Mesenchymal stem cell (in vitro differentiated cells and primary cell): Measurements from ENCODE around the gene PRKRIP1.

Experiments used
- DNase-seq: peaks from one replicate; pipeline ENCODE4 v3.0.0-alpha.2; 2013
- H2AFZ ChIP-seq: one replicate; pipeline ENCODE4 v1.6.1; 2013; ENCODE audit warnings: low read depth, mild to moderate bottlenecking, control low read depth, inconsistent platforms, low read length, moderate library complexity
- H2AK5ac ChIP-seq: 2 replicates; pipeline ENCODE4 v1.6.1; 2013; ENCODE audit warnings: low read length, moderate library complexity, mild to moderate bottlenecking, inconsistent platforms; ENCODE audit not compliant: severe bottlenecking
- H2BK120ac ChIP-seq: one replicate; pipeline ENCODE4 v1.6.1; 2013; ENCODE audit warnings: low read depth, mild to moderate bottlenecking, inconsistent platforms, low read length, moderate library complexity
- H2BK12ac ChIP-seq, 2 experiments: one replicate each; pipeline ENCODE4 v1.6.1; 2013; ENCODE audit warnings: inconsistent platforms in 2 of 2, low read length in 2 of 2, mild to moderate bottlenecking in 2 of 2, moderate library complexity in 2 of 2, control low read depth in 1 of 2
- H2BK15ac ChIP-seq: one replicate; pipeline ENCODE4 v1.6.1; 2013; ENCODE audit warnings: mild to moderate bottlenecking, low read depth, inconsistent platforms; ENCODE audit not compliant: poor library complexity, severe bottlenecking
- H2BK5ac ChIP-seq: 2 replicates; pipeline ENCODE4 v1.6.1; 2013; ENCODE audit warnings: low read depth, mild to moderate bottlenecking, low read length, control low read depth, inconsistent platforms; ENCODE audit not compliant: poor library complexity, severe bottlenecking
- H3K14ac ChIP-seq, 2 experiments: one replicate each; pipeline ENCODE4 v1.6.1; 2013; ENCODE audit warnings: inconsistent platforms in 2 of 2, low read length in 2 of 2, control low read depth in 1 of 2, mild to moderate bottlenecking in 1 of 2, moderate library complexity in 1 of 2
- H3K18ac ChIP-seq, 2 experiments: one replicate each; pipeline ENCODE4 v1.6.1; 2013; ENCODE audit warnings: inconsistent platforms in 2 of 2, low read length in 2 of 2, control low read depth in 1 of 2, low read depth in 1 of 2, mild to moderate bottlenecking in 1 of 2
- H3K23ac ChIP-seq, 2 experiments: one replicate each; pipeline ENCODE4 v1.6.1; 2013; ENCODE audit warnings: inconsistent platforms in 2 of 2, low read length in 2 of 2, mild to moderate bottlenecking in 2 of 2, moderate library complexity in 2 of 2, control low read depth in 1 of 2
- H3K27ac ChIP-seq: 2 replicates; pipeline ENCODE4 v1.5.1; 2013; ENCODE audit warnings: mild to moderate bottlenecking, moderate library complexity, low read length, control low read depth, inconsistent platforms; ENCODE audit not compliant: poor library complexity, severe bottlenecking
- H3K27me3 ChIP-seq, 2 experiments: 2 replicates each; pipeline versions ENCODE4 v1.6.1 to v1.7.0; 2013; ENCODE audit warnings: low read length in 2 of 2, mild to moderate bottlenecking in 2 of 2, moderate library complexity in 2 of 2, control low read depth in 1 of 2, inconsistent platforms in 1 of 2; ENCODE audit not compliant: control insufficient read depth in 1 of 2, insufficient read depth in 1 of 2
- H3K36me3 ChIP-seq, 2 experiments: 2 replicates each; pipeline versions ENCODE4 v1.6.1 to v1.7.0; 2013; ENCODE audit warnings: low read length in 2 of 2, control low read depth in 1 of 2, inconsistent platforms in 1 of 2, low read depth in 1 of 2, mild to moderate bottlenecking in 1 of 2; ENCODE audit not compliant: insufficient read depth in 2 of 2, control insufficient read depth in 1 of 2
- H3K4ac ChIP-seq, 2 experiments: one replicate each; pipeline ENCODE4 v1.6.1; 2013; ENCODE audit warnings: inconsistent platforms in 2 of 2, low read length in 2 of 2, mild to moderate bottlenecking in 2 of 2, moderate library complexity in 2 of 2, control low read depth in 1 of 2, low read depth in 1 of 2
- H3K4me1 ChIP-seq: 2 replicates; pipeline ENCODE4 v1.6.1; 2013; ENCODE audit warnings: low read depth, low read length, control low read depth; ENCODE audit not compliant: control insufficient read depth, insufficient read depth
- H3K4me2 ChIP-seq: 2 replicates; pipeline ENCODE4 v1.6.1; 2013; ENCODE audit warnings: low read length, mild to moderate bottlenecking, inconsistent platforms; ENCODE audit not compliant: poor library complexity, severe bottlenecking
- H3K4me3 ChIP-seq, 2 experiments: 2 replicates each; pipeline versions ENCODE4 v1.5.1 to v1.7.0; 2013; ENCODE audit warnings: low read length in 2 of 2, mild to moderate bottlenecking in 2 of 2, control low read depth in 1 of 2, low read depth in 1 of 2; ENCODE audit not compliant: insufficient read depth in 1 of 2
- H3K79me1 ChIP-seq: replicated peaks from 2 replicates; pipeline ENCODE4 v1.6.1; 2013; ENCODE audit warnings: mild to moderate bottlenecking, control low read depth, low read length, inconsistent platforms; ENCODE audit not compliant: poor library complexity, severe bottlenecking
- H3K9ac ChIP-seq: 2 replicates; pipeline ENCODE4 v1.7.0; 2013; ENCODE audit warnings: mild to moderate bottlenecking, low read length, moderate library complexity
- H3K9me3 ChIP-seq: 2 replicates; pipeline ENCODE4 v1.7.0; 2013; ENCODE audit warnings: mild to moderate bottlenecking, low read length; ENCODE audit not compliant: control insufficient read depth
- H4K8ac ChIP-seq: one replicate; pipeline ENCODE4 v1.6.1; 2013; ENCODE audit warnings: inconsistent platforms, mild to moderate bottlenecking, low read length, moderate library complexity
- H4K91ac ChIP-seq: one replicate; pipeline ENCODE4 v1.6.1; 2013; ENCODE audit warnings: mild to moderate bottlenecking, low read length, inconsistent platforms
- WGBS: methylation state at CpG from one replicate; pipeline ENCODE4 v1.1.7; 2013; ENCODE audit warnings: mixed read lengths; 5-methylcytosine and 5-hydroxymethylcytosine counted together

PRKRIP1 gene

DNA sequence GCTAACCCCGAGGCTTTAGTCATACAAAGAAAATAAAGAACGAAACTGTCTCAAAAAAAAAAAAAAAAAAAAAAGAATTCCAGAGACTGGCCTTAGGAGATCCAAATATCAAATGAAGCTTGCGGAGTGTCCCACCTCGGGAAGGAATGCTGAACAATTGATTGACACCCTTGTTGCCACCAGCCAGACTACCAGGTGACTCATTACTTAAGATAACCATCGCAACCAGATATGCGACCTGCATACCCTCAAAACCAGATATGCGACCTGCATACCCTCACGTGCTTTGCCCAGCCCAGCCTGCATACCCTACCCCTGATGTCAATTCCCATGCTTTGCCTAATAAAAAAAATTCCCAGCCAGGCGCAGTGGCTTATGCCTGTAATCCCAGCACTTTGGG lies 2.7 kb upstream of the PRKRIP1 start:
- H3K18ac ChIP-seq: no peak overlapping the region
- H3K4me1 ChIP-seq: peaks cover 8% of the 10 kb centered on the region
- no peaks in the 10 kb centered on the region for H3K9me3 ChIP-seq
- no peak overlapping the region for H3K4me3 ChIP-seq
- 76% methylated on average over 9 of the region's 9 CpGs for WGBS
- no peak overlapping the region for H2BK120ac ChIP-seq
- no peak overlapping the region for H3K4me2 ChIP-seq
- H3K27me3 ChIP-seq: no peaks in the 10 kb centered on the region
- no peak overlapping the region for H4K8ac ChIP-seq
- H2AFZ ChIP-seq: no peak overlapping the region
- no peak overlapping the region for H2BK15ac ChIP-seq
- no peak overlapping the region for H3K27ac ChIP-seq
- no peak overlapping the region for H3K14ac ChIP-seq
- no peak overlapping the region for H4K91ac ChIP-seq
- H3K9ac ChIP-seq: no peak overlapping the region
- H2BK5ac ChIP-seq: no peak overlapping the region
- no peak overlapping the region for H2BK12ac ChIP-seq
- no peak overlapping the region for H3K4ac ChIP-seq
- H3K79me1 ChIP-seq: peaks cover 14% of the 10 kb centered on the region
- H2AK5ac ChIP-seq: no peak overlapping the region
- no peak for DNase-seq
- no peak overlapping the region for H3K23ac ChIP-seq
- peaks cover 13 to 24% of the 10 kb centered on the region in 2 experiments for H3K36me3 ChIP-seq

DNA sequence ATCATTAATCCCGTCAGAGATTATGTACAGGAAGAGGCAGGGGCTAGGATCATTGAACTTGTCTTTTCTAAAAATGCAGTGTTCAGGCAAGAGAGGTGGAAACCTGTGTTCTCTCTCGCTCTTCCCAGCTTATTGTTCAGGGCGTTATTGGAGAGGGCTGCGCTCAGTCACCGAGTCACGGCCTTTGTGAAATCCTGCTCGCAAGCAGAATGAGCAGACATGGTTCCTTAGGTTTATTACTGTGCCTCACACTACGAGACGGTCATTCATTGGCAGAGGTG lies 631 bp upstream of the PRKRIP1 start:
- no peak overlapping the region for H2BK15ac ChIP-seq
- H3K4me2 ChIP-seq: peak overlapping the region; percentile 96

DNA sequence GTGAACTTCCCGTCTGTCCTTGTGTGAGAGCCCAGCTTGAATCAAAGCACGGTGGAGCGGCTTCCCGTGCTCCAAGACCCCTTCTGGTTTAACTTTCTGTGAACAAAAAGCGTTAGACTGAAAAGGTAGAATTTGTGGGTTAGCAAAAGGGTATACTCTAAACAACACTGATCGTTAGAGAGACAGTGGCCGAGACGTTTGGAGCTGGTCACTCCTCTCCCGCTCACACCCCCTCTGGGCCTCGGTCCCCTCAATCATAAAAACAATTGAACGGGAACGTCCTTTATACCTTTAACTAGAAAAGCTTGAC lies 502 bp downstream of the PRKRIP1 start:
- peak overlapping the region; percentile 98 for H3K9ac ChIP-seq
- H2AFZ ChIP-seq: peak overlapping the region; percentile 30
- peaks cover 26 to 40% of the 10 kb centered on the region in 2 experiments for H3K36me3 ChIP-seq
- peaks cover 18% of the 10 kb centered on the region for H3K79me1 ChIP-seq
- H3K9me3 ChIP-seq: no peaks in the 10 kb centered on the region
- H2AK5ac ChIP-seq: no peak overlapping the region
- DNase-seq: no peak
- H3K27me3 ChIP-seq: no peaks in the 10 kb centered on the region
- H3K4me3 ChIP-seq: peak overlapping the region; percentile 88 to 97
- H4K91ac ChIP-seq: peak overlapping the region; percentile 61
- peaks cover 6% of the 10 kb centered on the region for H3K4me1 ChIP-seq
- H3K4me2 ChIP-seq: peak overlapping the region; percentile 91
- peak overlapping the region; percentile 61 for H2BK120ac ChIP-seq
- H2BK5ac ChIP-seq: no peak overlapping the region
- H3K14ac ChIP-seq: no peak overlapping the region
- H3K23ac ChIP-seq: peak overlapping the region in 1 of 2 experiments; percentile 79
- peak overlapping the region; percentile 90 for H4K8ac ChIP-seq
- no peak overlapping the region for H2BK15ac ChIP-seq
- H3K27ac ChIP-seq: peak overlapping the region; percentile 77
- peak overlapping the region in 1 of 2 experiments; percentile 79 for H3K18ac ChIP-seq
- peak overlapping the region; percentile 72 to 80 for H3K4ac ChIP-seq
- H2BK12ac ChIP-seq: no peak overlapping the region
- WGBS: 0% methylated on average over 6 of the region's 12 CpGs

More for the DNA sequence above, 631 bp upstream of the PRKRIP1 start:
- DNase-seq: no peak
- Histone ChIP-seq H3K4me3 (peak overlapping the region; percentile 88 to 97), H4K8ac (no peak overlapping the region), H4K91ac (peak overlapping the region; percentile 92), H3K9me3 (no peaks in the 10 kb centered on the region), H3K23ac (no peak overlapping the region), H3K36me3 (peaks cover 29 to 33% of the 10 kb centered on the region in 2 experiments), H3K79me1 (peaks cover 21% of the 10 kb centered on the region), H3K9ac (peak overlapping the region; percentile 98), H2BK12ac (peak overlapping the region in 1 of 2 experiments; percentile 35), H2AFZ (peak overlapping the region; percentile 62), H3K14ac (no peak overlapping the region), H3K27ac (peak overlapping the region; percentile 85), H3K4me1 (peaks cover 8% of the 10 kb centered on the region), H2AK5ac (peak overlapping the region; percentile 10), H2BK120ac (no peak overlapping the region), H2BK5ac (no peak overlapping the region), H3K18ac (peak overlapping the region; percentile 86 to 87), H3K4ac (peak overlapping the region; percentile 79 to 81), H3K27me3 (no peaks in the 10 kb centered on the region)
- 13% methylated on average over 9 of the region's 9 CpGs for WGBS

DNA sequence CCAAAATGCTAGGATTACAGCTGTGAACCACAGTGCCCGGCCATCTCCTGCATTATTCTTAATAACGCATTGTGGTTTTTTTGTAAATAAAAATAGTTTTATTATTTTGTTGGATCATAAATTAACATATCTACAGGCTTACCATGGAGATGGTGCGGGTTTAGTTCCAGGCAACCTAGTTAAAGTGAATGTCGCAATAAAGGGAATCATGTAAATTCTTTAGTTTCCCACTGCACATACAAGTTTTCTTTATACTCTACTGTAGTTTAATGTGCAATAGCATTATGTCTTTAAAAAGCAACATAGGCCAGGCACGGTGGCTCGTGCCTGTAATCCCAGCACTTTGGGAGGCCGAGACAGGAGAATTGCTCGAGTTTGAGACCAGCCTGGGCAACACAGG lies 2.4 kb downstream of the PRKRIP1 start:
- H4K8ac ChIP-seq: no peak overlapping the region
- H3K4me1 ChIP-seq: peaks cover 6% of the 10 kb centered on the region
- no peak overlapping the region for H2AK5ac ChIP-seq
- H2BK5ac ChIP-seq: no peak overlapping the region
- no peak overlapping the region for H3K18ac ChIP-seq
- H3K4ac ChIP-seq: no peak overlapping the region
- H3K9ac ChIP-seq: no peak overlapping the region
- H3K79me1 ChIP-seq: peaks cover 21% of the 10 kb centered on the region
- H4K91ac ChIP-seq: no peak overlapping the region
- H3K36me3 ChIP-seq: peaks cover 30 to 48% of the 10 kb centered on the region in 2 experiments
- H2BK15ac ChIP-seq: no peak overlapping the region
- no peak overlapping the region for H3K14ac ChIP-seq
- no peak overlapping the region for H3K4me3 ChIP-seq
- no peak overlapping the region for H3K27ac ChIP-seq
- H3K4me2 ChIP-seq: no peak overlapping the region
- H2BK12ac ChIP-seq: no peak overlapping the region
- H3K27me3 ChIP-seq: no peaks in the 10 kb centered on the region
- H3K23ac ChIP-seq: no peak overlapping the region
- H3K9me3 ChIP-seq: no peaks in the 10 kb centered on the region
- H2AFZ ChIP-seq: no peak overlapping the region
- H2BK120ac ChIP-seq: no peak overlapping the region
- DNase-seq: no peak
- 96% methylated on average over 4 of the region's 8 CpGs for WGBS
